Nasal cavity respiratory epithelium epithelial cell of viscerocranial mucosa (primary cell): ENCODE measurements around the gene CCM2L. TPM values are rescaled to one million over a fixed set of nuclear protein-coding genes. Genes with fewer than 3 reads are reported as not detected.

Experiments used
- total RNA-seq: library from RNA; depleted of rRNA; stranded (reverse); fragments of >200 nt; gene quantifications from 2 replicates; pipeline ENCODE4 v1.2.3, GENCODE V29; 2014

The CCM2L gene
- not detected in 2 replicates for total RNA-seq

GRCh38 chr20:32010101-32010500 lies at the start of gene CCM2L:
Gene CCM2L, plus strand, starts transcription at chr20:32010438. Its CDS starts 17 bp downstream, at chr20:32010455.

GRCh38 chr20:31967830-31968249 lies 42.4 kb upstream of the CCM2L start, which contains the start of gene XKR7:
Gene XKR7, plus strand, starts transcription at chr20:31968151. Its CDS starts 25 bp downstream, at chr20:31968176.

GRCh38 chr20:32052090-32052777 lies 42.0 kb downstream of the CCM2L start, which contains the start of gene HCK:
Gene HCK, plus strand, starts transcription at chr20:32052242.

Other genes with a start within 250 kb of the CCM2L start
- gene MYLK2, start 191.1 kb upstream of the CCM2L start, total RNA-seq = not detected in 2 replicates
- gene FOXS1, start 164.8 kb upstream of the CCM2L start, total RNA-seq = not detected in 2 replicates
- gene DUSP15, start 139.9 kb upstream of the CCM2L start, total RNA-seq = 0.34 TPM in 1 of 2 replicates, not detected in the other
- not detected in 2 replicates for gene TTLL9, start 139.8 kb upstream of the CCM2L start, total RNA-seq
- gene PDRG1, start 58.4 kb upstream of the CCM2L start, total RNA-seq = 6.8 and 7.3 TPM in 2 replicates
- gene XKR7, start 42.3 kb upstream of the CCM2L start, total RNA-seq = not detected in 2 replicates
- not detected in 2 replicates for gene HCK, start 41.8 kb downstream of the CCM2L start, total RNA-seq
- gene TM9SF4, start 99.3 kb downstream of the CCM2L start, total RNA-seq = 29.7 and 52.4 TPM in 2 replicates
- 7.2 and 11.4 TPM in 2 replicates for gene PLAGL2, start 197.3 kb downstream of the CCM2L start, total RNA-seq
- gene POFUT1, start 197.4 kb downstream of the CCM2L start, total RNA-seq = 42.7 and 49.1 TPM in 2 replicates